ENCODE results near the gene DPY19L3.

The DPY19L3 gene

GRCh38 chr19:32397671-32398101 lies 7.9 kb upstream of the DPY19L3 start:
- H3K4me2 ChIP-seq (ENCODE audit: low read length): no peak overlapping the region
- TF ChIP-seq EZH2phosphoT487 (IDR thresholded peaks at IDR 0.05; ENCODE audit: low read depth) (no peak), CTCF (IDR thresholded peaks at IDR 0.05; ENCODE audit: low read depth, low read length) (no peak)
- H3K9ac ChIP-seq (ENCODE audit: low read length): no peak overlapping the region
- H3K27ac ChIP-seq (ENCODE audit: low read length): no peak overlapping the region
- H2AFZ ChIP-seq (ENCODE audit: low read depth, low read length): no peak overlapping the region
- no peaks in the 10 kb centered on the region for H3K79me2 ChIP-seq (ENCODE audit: low read length)
- H4K20me1 ChIP-seq (ENCODE audit: insufficient read depth, low read length): no peaks in the 10 kb centered on the region
- H3K9me3 ChIP-seq (ENCODE audit: insufficient read depth, low read length): no peaks in the 10 kb centered on the region
- no peak overlapping the region for H3K4me3 ChIP-seq (ENCODE audit: low read length)
- no peaks in the 10 kb centered on the region for H3K27me3 ChIP-seq (ENCODE audit: low read depth, low read length)
- no peaks in the 10 kb centered on the region for H3K4me1 ChIP-seq (ENCODE audit: low read length)
- H3K36me3 ChIP-seq (replicated peaks; ENCODE audit: low read depth, low read length): no peaks in the 10 kb centered on the region

GRCh38 chr19:32401992-32402391 lies 3.6 kb upstream of the DPY19L3 start:
- Histone ChIP-seq H3K79me2 (ENCODE audit: low read length) (peaks cover 23% of the 10 kb centered on the region), H3K27me3 (ENCODE audit: low read depth, low read length) (no peaks in the 10 kb centered on the region), H3K4me1 (ENCODE audit: low read length) (peaks cover 15% of the 10 kb centered on the region), H4K20me1 (ENCODE audit: insufficient read depth, low read length) (no peaks in the 10 kb centered on the region), H2AFZ (ENCODE audit: low read depth, low read length) (no peak overlapping the region), H3K9ac (ENCODE audit: low read length) (no peak overlapping the region), H3K36me3 (replicated peaks; ENCODE audit: low read depth, low read length) (no peaks in the 10 kb centered on the region), H3K4me2 (ENCODE audit: low read length) (no peak overlapping the region), H3K27ac (ENCODE audit: low read length) (no peak overlapping the region), H3K9me3 (ENCODE audit: insufficient read depth, low read length) (no peaks in the 10 kb centered on the region), H3K4me3 (ENCODE audit: low read length) (no peak overlapping the region)
- TF ChIP-seq CTCF (IDR thresholded peaks at IDR 0.05; ENCODE audit: low read depth, low read length) (no peak), EZH2phosphoT487 (IDR thresholded peaks at IDR 0.05; ENCODE audit: low read depth) (no peak)

GRCh38 chr19:32403291-32403995 lies 2.1 kb upstream of the DPY19L3 start:
- no peak overlapping the region for H2AFZ ChIP-seq (ENCODE audit: low read depth, low read length)
- peak overlapping the region; percentile 78; the same call in 1 of the 2 replicates for H3K4me2 ChIP-seq (ENCODE audit: low read length)
- H3K36me3 ChIP-seq (replicated peaks; ENCODE audit: low read depth, low read length): peaks cover 2% of the 10 kb centered on the region
- H3K4me3 ChIP-seq (ENCODE audit: low read length): no peak overlapping the region
- H4K20me1 ChIP-seq (ENCODE audit: insufficient read depth, low read length): no peaks in the 10 kb centered on the region
- H3K79me2 ChIP-seq (ENCODE audit: low read length): peaks cover 23% of the 10 kb centered on the region
- no peak for TF ChIP-seq CTCF (IDR thresholded peaks at IDR 0.05; ENCODE audit: low read depth, low read length)
- TF ChIP-seq EZH2phosphoT487 (IDR thresholded peaks at IDR 0.05; ENCODE audit: low read depth): no peak
- H3K27ac ChIP-seq (ENCODE audit: low read length): no peak overlapping the region
- no peak overlapping the region for H3K9ac ChIP-seq (ENCODE audit: low read length)
- H3K27me3 ChIP-seq (ENCODE audit: low read depth, low read length): no peaks in the 10 kb centered on the region
- H3K4me1 ChIP-seq (ENCODE audit: low read length): peaks cover 15% of the 10 kb centered on the region
- H3K9me3 ChIP-seq (ENCODE audit: insufficient read depth, low read length): no peaks in the 10 kb centered on the region

GRCh38 chr19:32404213-32404932 lies 1.2 kb upstream of the DPY19L3 start:
- H3K4me1 ChIP-seq (ENCODE audit: low read length): peaks cover 15% of the 10 kb centered on the region
- H3K9ac ChIP-seq (ENCODE audit: low read length): peak overlapping the region; percentile 83
- H3K4me2 ChIP-seq (ENCODE audit: low read length): peak overlapping the region; percentile 78
- peaks cover 8% of the 10 kb centered on the region for H3K36me3 ChIP-seq (replicated peaks; ENCODE audit: low read depth, low read length)
- no peaks in the 10 kb centered on the region for H4K20me1 ChIP-seq (ENCODE audit: insufficient read depth, low read length)
- no peaks in the 10 kb centered on the region for H3K27me3 ChIP-seq (ENCODE audit: low read depth, low read length)
- H2AFZ ChIP-seq (ENCODE audit: low read depth, low read length): no peak overlapping the region
- no peaks in the 10 kb centered on the region for H3K9me3 ChIP-seq (ENCODE audit: insufficient read depth, low read length)
- peak overlapping the region; percentile 81; the same call in 1 of the 2 replicates for H3K27ac ChIP-seq (ENCODE audit: low read length)
- H3K4me3 ChIP-seq (ENCODE audit: low read length): peak overlapping the region; percentile 87
- TF ChIP-seq CTCF (IDR thresholded peaks at IDR 0.05; ENCODE audit: low read depth, low read length) (no peak), EZH2phosphoT487 (IDR thresholded peaks at IDR 0.05; ENCODE audit: low read depth) (no peak)
- peaks cover 23% of the 10 kb centered on the region for H3K79me2 ChIP-seq (ENCODE audit: low read length)

Data from OCI-LY3 (cell line).